GM18517 (cell line): ENCODE results near the gene PGRMC1.
"Not testable (repeated sequence)": the region's sequence is repeated elsewhere in the genome, so short reads cannot be mapped to it uniquely, and the experiment has no call there.

Source experiments
- ATAC-seq: cut with Tn5 transposase; IDR thresholded peaks from one replicate; pipeline ENCODE4 v1.9.1; 2021; ENCODE audit warnings: mild to moderate bottlenecking, moderate library complexity; ENCODE audit not compliant: unreplicated experiment

The PGRMC1 gene

DNA sequence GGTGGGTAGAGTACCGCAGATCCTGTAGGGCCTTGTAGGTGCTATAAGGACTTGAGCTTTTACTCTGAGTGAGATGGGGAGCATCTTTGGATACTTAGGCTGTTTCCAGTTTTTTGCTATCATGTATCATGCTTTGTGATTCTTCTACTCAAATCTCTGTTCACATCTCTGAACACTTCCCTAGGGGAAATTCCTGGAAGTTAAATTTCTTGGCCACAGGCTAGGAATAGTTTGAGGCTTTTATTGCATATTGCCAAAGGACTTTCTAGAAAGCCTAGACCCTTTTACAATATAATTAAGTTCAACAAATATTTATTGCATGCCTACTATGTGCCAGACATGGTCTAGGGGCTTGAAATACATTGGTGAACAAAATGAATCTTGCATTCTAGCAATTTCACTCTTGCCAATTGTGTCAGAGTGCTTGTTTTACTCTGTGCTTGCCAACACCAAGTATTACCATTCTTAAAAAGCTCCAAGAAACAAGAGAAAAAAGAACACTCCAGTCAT is 4.1 kb upstream of the PGRMC1 start:
- no peak for ATAC-seq

DNA sequence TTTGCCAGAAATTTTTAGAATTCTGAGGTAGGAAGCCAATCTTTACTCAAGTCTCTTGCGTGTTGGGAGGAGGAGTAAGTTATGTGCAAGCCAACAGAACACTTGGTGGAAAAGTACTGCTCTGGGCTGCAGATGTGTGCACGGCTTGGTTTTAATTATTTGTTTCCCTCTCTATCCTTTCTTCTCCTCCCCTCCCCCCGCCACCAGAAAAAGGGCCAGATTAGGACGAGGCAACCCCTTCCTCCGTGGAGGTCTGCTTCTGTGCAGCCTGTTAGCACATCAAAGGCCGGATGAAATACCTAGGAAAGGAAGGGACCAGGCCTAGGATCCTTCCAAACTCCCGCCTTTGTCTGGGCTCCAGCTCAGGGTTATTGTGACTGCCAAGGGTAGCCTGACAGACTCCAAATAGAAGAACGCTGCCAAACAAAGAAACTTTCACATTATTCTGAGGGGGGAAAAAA is 1.0 kb upstream of the PGRMC1 start:
- no peak for ATAC-seq

- peak; percentile 17 for ATAC-seq
Measured at GRCh38 chrX:119236623-119237561, 807 bp downstream of the PGRMC1 start.

- no peak for ATAC-seq
Measured at GRCh38 chrX:119237562-119237942, 1.5 kb downstream of the PGRMC1 start.

GRCh38 chrX:119238557-119238956 is 2.5 kb downstream of the PGRMC1 start:
- ATAC-seq = no peak

GRCh38 chrX:119240356-119240755 is 4.3 kb downstream of the PGRMC1 start:
- no peak for ATAC-seq

GRCh38 chrX:119247702-119248101 is 11.6 kb downstream of the PGRMC1 start:
- no peak for ATAC-seq

DNA sequence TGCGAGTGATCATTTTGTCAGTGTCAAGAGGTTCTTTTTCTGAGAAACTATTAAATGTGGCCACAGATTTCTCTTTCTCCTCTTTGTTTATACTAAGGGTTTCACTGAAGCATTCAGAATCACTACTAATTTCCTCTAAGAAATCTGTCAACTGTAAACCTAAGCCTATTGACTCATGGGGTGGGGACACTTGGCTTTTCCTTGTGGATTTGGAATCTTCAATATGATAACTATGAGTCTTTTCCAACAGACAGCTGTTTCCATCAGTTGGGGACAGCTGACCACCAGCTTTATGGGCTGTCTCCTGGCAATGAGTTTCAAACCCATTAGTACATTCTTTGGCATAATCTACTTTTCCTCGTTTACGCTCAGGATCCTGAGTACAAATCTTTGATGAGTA is 13.8 kb downstream of the PGRMC1 start:
- no peak for ATAC-seq

DNA sequence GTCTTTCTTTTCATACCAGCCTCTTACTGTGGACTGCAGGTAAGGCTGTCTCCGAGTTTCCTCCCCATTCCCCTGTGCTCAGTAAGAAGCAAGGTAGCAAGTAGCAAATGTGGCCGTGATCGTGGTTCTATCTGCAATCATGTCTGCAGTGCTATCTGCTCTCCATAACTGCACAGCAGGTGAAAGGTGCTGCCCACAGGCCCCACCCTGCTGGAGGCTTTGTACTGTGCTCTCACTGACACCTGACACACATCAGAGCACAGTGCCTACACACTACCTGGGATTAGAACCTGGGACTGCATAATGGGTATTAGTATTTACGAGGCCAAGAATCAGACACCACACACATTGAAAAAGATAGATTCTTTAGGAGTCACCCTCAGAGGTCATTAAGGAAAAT is 15.3 kb downstream of the PGRMC1 start:
- ATAC-seq = no peak

DNA sequence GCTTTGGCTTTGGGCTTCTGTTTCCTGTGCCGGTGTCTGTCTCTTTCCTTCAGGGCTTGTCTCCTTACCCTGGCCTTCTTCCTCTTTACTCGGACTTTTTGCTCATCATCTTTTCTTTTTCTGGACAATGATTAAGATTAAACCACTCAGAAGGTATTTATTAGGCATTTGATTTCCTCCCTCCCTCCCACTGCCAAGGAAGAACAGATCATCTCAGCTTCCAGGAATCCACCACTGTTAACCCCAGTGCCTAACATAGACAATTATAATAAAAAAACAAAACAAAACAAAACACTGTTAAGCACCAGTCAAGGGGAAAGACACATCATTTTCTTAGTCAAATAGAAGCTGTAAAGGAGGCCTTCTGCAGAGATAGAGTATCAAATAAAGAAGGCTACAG is 16.6 kb downstream of the PGRMC1 start:
- ATAC-seq = no peak

GRCh38 chrX:119266364-119266995 is 30.4 kb downstream of the PGRMC1 start:
- no peak for ATAC-seq

- ATAC-seq = not testable (repeated sequence)
Measured at GRCh38 chrX:119267115-119267514, 31.0 kb downstream of the PGRMC1 start.

DNA sequence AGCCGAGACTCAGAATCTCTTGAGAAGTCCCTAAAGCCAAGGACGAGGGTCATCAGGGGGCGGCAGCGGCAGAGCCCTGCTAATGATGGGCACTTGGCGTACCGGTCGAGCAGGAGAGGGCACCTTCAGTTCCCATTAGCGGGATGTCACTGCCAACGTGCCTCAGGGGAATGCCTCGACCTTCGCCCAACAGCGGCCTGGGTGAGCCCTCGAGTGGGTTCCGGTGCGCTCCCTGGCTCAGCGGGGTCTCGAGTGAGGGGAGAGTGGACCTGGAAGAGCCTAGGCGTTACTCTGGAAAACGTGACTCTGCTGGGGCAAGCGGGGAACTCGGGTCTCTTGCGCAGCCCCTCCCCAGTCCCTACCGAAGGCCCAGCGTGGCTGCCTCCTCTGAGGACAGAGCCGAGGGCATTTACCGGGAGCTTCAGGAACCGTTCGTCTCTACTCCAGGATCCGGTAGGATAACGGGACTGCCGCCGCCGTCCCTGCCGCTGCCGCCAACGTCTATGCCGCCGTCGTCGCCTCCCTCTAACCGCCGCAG is 36.9 kb downstream of the PGRMC1 start:
- ATAC-seq = no peak

DNA sequence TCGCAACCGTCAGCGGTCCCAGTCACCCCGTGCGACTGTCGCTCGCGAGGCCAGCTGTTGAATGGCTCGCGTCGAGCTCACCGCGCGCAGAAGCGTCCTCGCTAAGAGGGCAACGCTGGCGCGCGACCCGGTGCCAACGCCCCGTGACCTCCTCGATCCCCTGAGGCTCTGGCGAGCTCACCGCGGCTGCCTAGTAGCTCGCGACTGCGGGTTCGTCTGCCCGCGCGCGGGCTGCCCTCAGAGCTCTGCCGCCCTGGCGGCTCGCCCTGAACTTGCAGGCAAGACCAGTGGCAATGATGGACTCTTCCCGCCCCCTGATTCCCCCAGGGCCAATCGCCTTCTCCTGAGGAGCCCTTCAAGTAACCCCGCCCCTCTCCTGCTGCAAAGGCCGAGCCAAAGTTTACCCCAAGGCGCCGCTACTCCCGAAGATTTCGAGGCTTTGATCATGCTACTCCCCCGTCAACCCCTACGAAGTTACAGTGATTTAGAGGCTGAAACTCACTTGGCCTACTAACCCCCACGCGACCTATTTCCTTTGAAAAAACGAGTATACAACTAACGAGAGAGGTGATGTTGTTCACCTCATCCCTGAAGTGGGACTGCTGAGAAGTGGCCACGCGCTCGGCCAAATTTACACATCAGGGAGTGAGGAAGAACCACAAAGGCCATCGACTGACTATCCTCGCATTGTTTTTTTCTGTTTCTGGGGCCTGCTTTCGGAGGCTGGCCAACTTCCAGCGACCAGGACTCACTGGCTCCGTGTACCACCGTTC is 37.5 kb downstream of the PGRMC1 start:
- no peak for ATAC-seq

GRCh38 chrX:119282347-119282746 is 46.3 kb downstream of the PGRMC1 start:
- ATAC-seq = not testable (repeated sequence)

GRCh38 chrX:119288890-119289393 is 52.9 kb downstream of the PGRMC1 start:
- no peak for ATAC-seq

- ATAC-seq = no peak
Measured at GRCh38 chrX:119290476-119290875, 54.4 kb downstream of the PGRMC1 start.

GRCh38 chrX:119291246-119291645 is 55.2 kb downstream of the PGRMC1 start:
- not testable (repeated sequence) for ATAC-seq

DNA sequence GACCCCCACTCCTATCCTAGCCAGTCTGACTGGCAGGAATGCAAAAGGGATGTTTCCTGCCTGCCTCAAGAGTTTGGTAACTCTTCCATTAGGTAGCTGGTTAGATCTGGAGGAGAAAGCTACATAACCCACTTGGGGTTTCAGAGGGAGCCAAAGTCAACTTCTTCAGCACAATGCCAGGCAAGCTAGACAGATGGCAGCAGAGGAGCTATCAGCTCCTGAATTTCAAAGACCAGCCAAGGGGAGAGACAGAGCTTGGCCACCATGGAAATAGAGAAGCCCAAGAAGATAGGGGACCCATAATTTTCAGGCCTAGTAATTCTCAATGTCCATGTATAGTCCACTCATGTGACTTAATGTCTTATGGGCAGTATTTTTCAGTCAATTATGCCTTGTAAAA is 56.4 kb downstream of the PGRMC1 start:
- no peak for ATAC-seq
